Adrenal gland (tissue), 5 donors: ENCODE results near the gene RPL22.

Experiments
- POLR2A ChIP-seq, 2 donors: fragments of 450-650 bp; IDR thresholded peaks; one replicate each; pipeline ENCODE4 v1.6.1; 2017; ENCODE audit warnings: antibody characterized with exemption in 2 of 2, mild to moderate bottlenecking in 2 of 2, moderate library complexity in 1 of 2
- TF ChIP-seq, protein P1 (sequence below), 6 experiments: fragments of 450-650 bp in 4 of 6; fragments of 200-600 bp in 2 of 6; sonication (generic) in 1 of 6; IDR thresholded peaks; 1 replicate in 5 of 6; 2 replicates in 1 of 6; pipeline versions ENCODE4 v1.5.1 to v1.8.0; 2016 to 2021; ENCODE audit warnings: antibody characterized with exemption in 6 of 6, mild to moderate bottlenecking in 2 of 6, moderate library complexity in 1 of 6
- donor health status: DM: no; HTN: no; CAD: no.

- TF ChIP-seq, protein P1, sequence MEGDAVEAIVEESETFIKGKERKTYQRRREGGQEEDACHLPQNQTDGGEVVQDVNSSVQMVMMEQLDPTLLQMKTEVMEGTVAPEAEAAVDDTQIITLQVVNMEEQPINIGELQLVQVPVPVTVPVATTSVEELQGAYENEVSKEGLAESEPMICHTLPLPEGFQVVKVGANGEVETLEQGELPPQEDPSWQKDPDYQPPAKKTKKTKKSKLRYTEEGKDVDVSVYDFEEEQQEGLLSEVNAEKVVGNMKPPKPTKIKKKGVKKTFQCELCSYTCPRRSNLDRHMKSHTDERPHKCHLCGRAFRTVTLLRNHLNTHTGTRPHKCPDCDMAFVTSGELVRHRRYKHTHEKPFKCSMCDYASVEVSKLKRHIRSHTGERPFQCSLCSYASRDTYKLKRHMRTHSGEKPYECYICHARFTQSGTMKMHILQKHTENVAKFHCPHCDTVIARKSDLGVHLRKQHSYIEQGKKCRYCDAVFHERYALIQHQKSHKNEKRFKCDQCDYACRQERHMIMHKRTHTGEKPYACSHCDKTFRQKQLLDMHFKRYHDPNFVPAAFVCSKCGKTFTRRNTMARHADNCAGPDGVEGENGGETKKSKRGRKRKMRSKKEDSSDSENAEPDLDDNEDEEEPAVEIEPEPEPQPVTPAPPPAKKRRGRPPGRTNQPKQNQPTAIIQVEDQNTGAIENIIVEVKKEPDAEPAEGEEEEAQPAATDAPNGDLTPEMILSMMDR (IDR thresholded peaks at IDR 0.05) = no peak
- TF ChIP-seq POLR2A (IDR thresholded peaks at IDR 0.05) = no peak
Observed at GRCh38 chr1:6165027-6165426, 34.4 kb downstream of the RPL22 start.
